SK-N-SH treated with all-trans-retinoic acid at 6 μM for 48 hours (cell line): ENCODE data around the gene GTF2A1L.

Source experiments
- CSDC2 ChIP-seq: fragments of 250-450 bp; sonication (Bioruptor Pico); IDR thresholded peaks from 2 replicates; pipeline ENCODE4 v1.5.0; 2020; ENCODE audit warnings: mild to moderate bottlenecking, moderate library complexity
- CSRNP3 ChIP-seq: fragments of 250-450 bp; sonication (Bioruptor Pico); IDR thresholded peaks from 2 replicates; pipeline ENCODE4 v1.5.1; 2021; ENCODE audit warnings: mild to moderate bottlenecking, moderate library complexity
- ESRRG ChIP-seq: fragments of 250-450 bp; sonication (Bioruptor Pico); IDR thresholded peaks from 2 replicates; pipeline ENCODE4 v1.6.1; 2021; ENCODE audit warnings: mild to moderate bottlenecking
- ISL1 ChIP-seq: fragments of 250-450 bp; sonication (Bioruptor Pico); IDR thresholded peaks from 2 replicates; pipeline ENCODE4 v2.1.2; 2022; ENCODE audit warnings: mild to moderate bottlenecking, moderate library complexity
- OSR1 ChIP-seq: fragments of 250-450 bp; sonication (Bioruptor Pico); IDR thresholded peaks from 2 replicates; pipeline ENCODE4 v1.8.0; 2022; ENCODE audit warnings: moderate library complexity, mild to moderate bottlenecking, inconsistent platforms
- PATZ1 ChIP-seq: fragments of 250-450 bp; sonication (Bioruptor Pico); IDR thresholded peaks from 2 replicates; pipeline ENCODE4 v1.8.0; 2020; ENCODE audit warnings: mild to moderate bottlenecking, moderate library complexity, borderline replicate concordance
- RARB ChIP-seq: fragments of 250-450 bp; sonication (Bioruptor Pico); IDR thresholded peaks from 2 replicates; pipeline ENCODE4 v1.8.0; 2021; ENCODE audit warnings: mild to moderate bottlenecking, moderate library complexity
- TCF4 ChIP-seq: fragments of 250-450 bp; sonication (Bioruptor Pico); IDR thresholded peaks from 2 replicates; pipeline ENCODE4 v1.8.0; 2021; ENCODE audit warnings: mild to moderate bottlenecking, moderate library complexity, borderline replicate concordance
- TOX ChIP-seq: fragments of 250-450 bp; sonication (Bioruptor Pico); IDR thresholded peaks from 2 replicates; pipeline ENCODE4 v1.8.0; 2021; ENCODE audit warnings: mild to moderate bottlenecking, moderate library complexity, borderline replicate concordance
- ZFP3 ChIP-seq: fragments of 250-450 bp; sonication (Bioruptor Pico); IDR thresholded peaks from 2 replicates; pipeline ENCODE4 v1.5.0; 2020; ENCODE audit warnings: mild to moderate bottlenecking, moderate library complexity
- ZFP30 ChIP-seq: fragments of 450-650 bp; formaldehyde crosslinking; IDR thresholded peaks from 2 replicates; pipeline ENCODE4 v1.5.0; 2022; ENCODE audit warnings: mild to moderate bottlenecking, moderate library complexity
- ZNF70 ChIP-seq: fragments of 450-650 bp; formaldehyde crosslinking; IDR thresholded peaks from 2 replicates; pipeline ENCODE4 v1.5.0; 2020; ENCODE audit warnings: mild to moderate bottlenecking, moderate library complexity
- ZNF8 ChIP-seq: fragments of 450-650 bp; formaldehyde crosslinking; IDR thresholded peaks from 2 replicates; pipeline ENCODE4 v1.5.0; 2020; ENCODE audit warnings: mild to moderate bottlenecking, moderate library complexity
- TF ChIP-seq, protein P1 (sequence below): fragments of 250-450 bp; sonication (Bioruptor Pico); IDR thresholded peaks from 2 replicates; pipeline ENCODE4 v1.5.1; 2020; ENCODE audit warnings: low read depth, mild to moderate bottlenecking, moderate library complexity

DNA sequence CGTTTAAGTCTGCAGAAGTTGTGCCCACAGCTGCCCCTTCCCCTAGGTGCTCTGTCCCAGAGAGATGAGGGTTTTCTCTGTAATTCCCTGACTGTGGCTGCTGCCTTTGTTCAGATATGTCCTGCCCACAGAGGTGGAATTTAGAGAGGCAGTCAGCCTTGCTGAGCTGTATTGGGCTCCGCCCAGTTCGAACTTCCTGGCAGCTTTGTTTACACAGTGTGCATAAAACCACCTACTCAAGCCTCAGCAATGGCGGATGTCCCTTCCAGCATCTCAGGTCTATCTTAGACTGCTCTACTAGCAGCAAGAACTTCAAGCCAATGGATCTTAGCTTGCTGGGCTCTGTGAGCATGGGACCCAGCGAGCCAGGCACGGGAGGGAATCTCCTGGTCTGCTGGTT lies 89.8 kb downstream of the GTF2A1L start:
- TF ChIP-seq PATZ1 (no peak), TCF4 (CRISPR knock-in tag) (no peak), ZNF70 (CRISPR knock-in tag) (no peak), ESRRG (CRISPR knock-in tag) (no peak), ZFP30 (no peak), ZNF8 (CRISPR knock-in tag) (no peak), CSDC2 (no peak), ISL1 (no peak), TOX (CRISPR knock-in tag) (no peak), OSR1 (CRISPR knock-in tag) (no peak), ZFP3 (CRISPR knock-in tag) (no peak), RARB (CRISPR knock-in tag) (no peak), CSRNP3 (CRISPR knock-in tag) (no peak)
- TF ChIP-seq, protein P1, sequence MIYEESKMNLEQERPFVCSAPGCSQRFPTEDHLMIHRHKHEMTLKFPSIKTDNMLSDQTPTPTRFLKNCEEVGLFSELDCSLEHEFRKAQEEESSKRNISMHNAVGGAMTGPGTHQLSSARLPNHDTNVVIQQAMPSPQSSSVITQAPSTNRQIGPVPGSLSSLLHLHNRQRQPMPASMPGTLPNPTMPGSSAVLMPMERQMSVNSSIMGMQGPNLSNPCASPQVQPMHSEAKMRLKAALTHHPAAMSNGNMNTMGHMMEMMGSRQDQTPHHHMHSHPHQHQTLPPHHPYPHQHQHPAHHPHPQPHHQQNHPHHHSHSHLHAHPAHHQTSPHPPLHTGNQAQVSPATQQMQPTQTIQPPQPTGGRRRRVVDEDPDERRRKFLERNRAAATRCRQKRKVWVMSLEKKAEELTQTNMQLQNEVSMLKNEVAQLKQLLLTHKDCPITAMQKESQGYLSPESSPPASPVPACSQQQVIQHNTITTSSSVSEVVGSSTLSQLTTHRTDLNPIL, result no peak
